CD14-positive monocyte (primary cell): Measurements from ENCODE around the gene HDAC6. TPM values are rescaled to one million over a fixed set of nuclear protein-coding genes. Genes with fewer than 3 reads are reported as not detected.
A peak's percentile ranks its signal among the peaks of the same experiment; 100 is the strongest.

Experiments
- DNase-seq, 3 donors: peaks; one replicate each; pipeline ENCODE4 v3.0.0-alpha.2; 2011 to 2022
- H2AFZ ChIP-seq: 2 replicates; pipeline ENCODE4 v1.6.0; 2012; ENCODE audit warnings: mild to moderate bottlenecking, low read depth, low read length, inconsistent platforms; ENCODE audit not compliant: insufficient read depth, poor library complexity, severe bottlenecking
- H3K27ac ChIP-seq, 2 donors: 1 replicate in 1 of 2; 2 replicates in 1 of 2; pipeline ENCODE4 v1.5.1; 2012 to 2013; ENCODE audit warnings: low read length in 2 of 2, control low read depth in 1 of 2, inconsistent platforms in 1 of 2, low read depth in 1 of 2, mild to moderate bottlenecking in 1 of 2
- H3K27me3 ChIP-seq, 2 donors: one replicate each; pipeline versions ENCODE4 v1.6.0 to v1.6.1; 2011 to 2013; ENCODE audit warnings: low read length in 2 of 2; ENCODE audit not compliant: control insufficient read depth in 2 of 2, insufficient read depth in 2 of 2
- H3K36me3 ChIP-seq, 2 donors: replicated peaks in 1 of 2; 1 replicate in 1 of 2; 2 replicates in 1 of 2; pipeline versions ENCODE4 v1.5.1 to v1.6.1; 2012 to 2013; ENCODE audit warnings: low read length in 2 of 2, control low read depth in 1 of 2, inconsistent platforms in 1 of 2, mild to moderate bottlenecking in 1 of 2; ENCODE audit not compliant: insufficient read depth in 2 of 2, control insufficient read depth in 1 of 2
- H3K4me1 ChIP-seq, 2 donors: 1 replicate in 1 of 2; 2 replicates in 1 of 2; pipeline versions ENCODE4 v1.5.1 to v1.6.1; 2012 to 2013; ENCODE audit warnings: low read length in 2 of 2, control low read depth in 1 of 2, inconsistent platforms in 1 of 2, mild to moderate bottlenecking in 1 of 2, moderate library complexity in 1 of 2; ENCODE audit not compliant: insufficient read depth in 2 of 2, control insufficient read depth in 1 of 2
- H3K4me2 ChIP-seq: replicated peaks from 2 replicates; pipeline ENCODE3; 2012; ENCODE audit warnings: low read length, moderate library complexity, mild to moderate bottlenecking; ENCODE audit not compliant: poor library complexity, severe bottlenecking; ENCODE audit errors: extremely low read depth
- H3K4me3 ChIP-seq, 3 experiments: fragments of 200-600 bp in 1 of 3; sonication (generic) in 1 of 3; replicated peaks in 1 of 3; 1 replicate in 2 of 3; 2 replicates in 1 of 3; pipeline ENCODE4 v1.5.1; 2011 to 2013; ENCODE audit warnings: low read length in 3 of 3, mild to moderate bottlenecking in 3 of 3, control low read depth in 2 of 3, low read depth in 2 of 3, inconsistent platforms in 1 of 3, moderate library complexity in 1 of 3
- H3K79me2 ChIP-seq: 2 replicates; pipeline ENCODE4 v1.6.0; 2012; ENCODE audit warnings: mild to moderate bottlenecking, control low read depth, inconsistent platforms, low read length, moderate library complexity; ENCODE audit not compliant: insufficient read depth
- H3K9ac ChIP-seq: 2 replicates; pipeline ENCODE4 v1.6.0; 2017; ENCODE audit warnings: low read length, mild to moderate bottlenecking; ENCODE audit not compliant: insufficient read depth, poor library complexity, severe bottlenecking
- H3K9me3 ChIP-seq, 2 donors: replicated peaks in 1 of 2; 1 replicate in 1 of 2; 2 replicates in 1 of 2; pipeline versions ENCODE4 v1.5.1 to v1.6.1; 2012 to 2013; ENCODE audit warnings: low read length in 2 of 2, control low read depth in 1 of 2; ENCODE audit not compliant: control insufficient read depth in 1 of 2, insufficient read depth in 1 of 2
- H4K20me1 ChIP-seq: 2 replicates; pipeline ENCODE4 v1.6.0; 2012; ENCODE audit warnings: mild to moderate bottlenecking, low read length, control low read depth, moderate library complexity; ENCODE audit not compliant: insufficient read depth
- H3K27ac Mint-ChIP-seq, 7 donors: one replicate each; pipeline ENCODE4 v1.8.0; 2020; ENCODE audit warnings: mild to moderate bottlenecking in 7 of 7, mixed read lengths in 7 of 7, moderate library complexity in 6 of 7, inconsistent platforms in 2 of 7
- H3K27me3 Mint-ChIP-seq, 3 donors: one replicate each; pipeline ENCODE4 v1.8.0; 2021 to 2022; ENCODE audit warnings: low read depth in 3 of 3, mild to moderate bottlenecking in 3 of 3, mixed read lengths in 3 of 3, moderate library complexity in 3 of 3, inconsistent platforms in 1 of 3
- H3K36me3 Mint-ChIP-seq, 2 donors: one replicate each; pipeline ENCODE4 v1.8.0; 2020; ENCODE audit warnings: mixed read lengths in 2 of 2, inconsistent platforms in 1 of 2, mild to moderate bottlenecking in 1 of 2
- H3K4me1 Mint-ChIP-seq: one replicate; pipeline ENCODE4 v1.8.0; 2020; ENCODE audit warnings: mild to moderate bottlenecking, mixed read lengths
- H3K4me3 Mint-ChIP-seq, 2 donors: one replicate each; pipeline ENCODE4 v1.8.0; 2020; ENCODE audit warnings: mild to moderate bottlenecking in 2 of 2, mixed read lengths in 2 of 2, moderate library complexity in 1 of 2
- H3K9me3 Mint-ChIP-seq, 7 donors: one replicate each; pipeline ENCODE4 v1.8.0; 2020 to 2022; ENCODE audit warnings: mixed read lengths in 7 of 7, mild to moderate bottlenecking in 6 of 7, moderate library complexity in 6 of 7, inconsistent platforms in 2 of 7
- WGBS: methylation state at CpG from one replicate; pipeline ENCODE4 v1.1.5; 2013; ENCODE audit warnings: missing lambda C conversion rate; ENCODE audit not compliant: insufficient coverage; 5-methylcytosine and 5-hydroxymethylcytosine counted together
- intact Hi-C, 2 donors: fragments of 100-400 bp; cut with micrococcal nuclease; formaldehyde crosslinking; loops; one replicate each; pipeline versions ENCODE4 v1.15.0 to v1.15.1; 2023
- polyA plus RNA-seq, 3 donors: library from polyadenylated mRNA; depleted of rRNA in 1 of 3; unstranded in 2 of 3; stranded (reverse) in 1 of 3; fragments of 300-500 nt in 2 of 3; fragments of >200 nt in 1 of 3; fragmentation: Illumina TruSeq in 2 of 3; gene quantifications; 1 replicate in 2 of 3; 2 replicates in 1 of 3; pipeline ENCODE4 v1.2.3, GENCODE V29; 2012 to 2021
- TF ChIP-seq, protein P1 (sequence below): fragments of 200-600 bp; IDR thresholded peaks from one replicate; pipeline ENCODE4 v1.8.0; 2022; ENCODE audit warnings: antibody characterized with exemption, mild to moderate bottlenecking

The HDAC6 gene
- polyA plus RNA-seq, 3 donors: 12.7 to 67.0 (median 19.7) TPM

DNA sequence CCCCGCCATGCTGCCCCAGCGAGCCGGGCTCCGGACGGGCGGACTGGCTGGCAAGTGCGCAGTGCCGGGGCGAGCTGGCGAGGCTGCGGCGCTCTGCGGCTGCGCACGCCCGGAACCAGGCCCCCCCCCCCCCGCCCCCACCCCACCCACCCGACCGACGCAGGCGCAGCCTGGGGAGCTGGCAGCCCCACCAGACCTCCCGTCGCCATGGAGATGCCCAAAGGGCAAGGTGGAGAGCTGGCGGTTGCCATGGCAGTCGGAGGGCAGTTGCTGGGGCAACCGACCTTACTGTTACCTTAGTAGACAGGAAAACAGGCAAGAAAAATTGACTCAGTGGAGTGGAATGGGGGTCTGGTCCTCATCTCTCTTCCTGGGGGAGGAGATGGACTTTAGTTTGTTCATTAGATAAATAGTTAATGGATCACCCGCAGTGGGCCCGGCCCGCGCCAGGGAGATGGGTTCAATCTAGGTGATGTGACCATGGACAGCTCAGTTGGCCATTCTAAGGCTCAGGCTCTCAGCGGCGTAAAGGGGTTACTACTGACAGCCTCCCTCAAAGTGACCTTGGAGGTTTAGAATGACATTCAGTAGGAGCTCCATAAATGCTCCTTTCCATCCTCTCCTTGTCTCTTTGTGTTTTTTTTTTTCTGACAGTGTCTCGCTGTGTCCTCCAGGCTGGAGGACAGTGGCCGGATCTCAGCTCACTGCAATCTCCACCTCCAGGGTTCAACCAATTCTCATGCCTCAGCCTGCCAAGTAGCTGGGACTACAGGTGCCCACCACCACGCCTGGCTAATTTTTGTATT is 33.9 kb downstream of the HDAC6 start, which contains the start of gene PCSK1N:
Gene PCSK1N, minus strand, starts transcription at position 87 of the 806 bp plus-strand sequence. Its CDS starts 78 bp downstream, at position 9.
- no peaks in the 10 kb centered on the region for H3K79me2 ChIP-seq
- Mint-ChIP-seq H3K27ac (no peak within 1 kb of the TSS), H3K9me3 (peaks cover 0 to 13% (median 4%) of the 10 kb centered on the region in 7 donors), H3K36me3 (no peaks in the 10 kb centered on the region), H3K27me3 (peaks cover 50 to 78% (median 63%) of the 10 kb centered on the region in 3 donors), H3K4me1 (peaks cover 8% of the 10 kb centered on the region), H3K4me3 (peak within 1 kb of the TSS in 1 of 2 donors; percentile 74)
- H2AFZ ChIP-seq: no peak within 1 kb of the TSS
- WGBS: 7% methylated on average over 4 of the region's 35 CpGs
- H3K9me3 ChIP-seq: no peaks in the 10 kb centered on the region
- no peak within 1 kb of the TSS for H3K4me2 ChIP-seq
- H3K4me3 ChIP-seq: no peak within 1 kb of the TSS
- TF ChIP-seq, protein P1, sequence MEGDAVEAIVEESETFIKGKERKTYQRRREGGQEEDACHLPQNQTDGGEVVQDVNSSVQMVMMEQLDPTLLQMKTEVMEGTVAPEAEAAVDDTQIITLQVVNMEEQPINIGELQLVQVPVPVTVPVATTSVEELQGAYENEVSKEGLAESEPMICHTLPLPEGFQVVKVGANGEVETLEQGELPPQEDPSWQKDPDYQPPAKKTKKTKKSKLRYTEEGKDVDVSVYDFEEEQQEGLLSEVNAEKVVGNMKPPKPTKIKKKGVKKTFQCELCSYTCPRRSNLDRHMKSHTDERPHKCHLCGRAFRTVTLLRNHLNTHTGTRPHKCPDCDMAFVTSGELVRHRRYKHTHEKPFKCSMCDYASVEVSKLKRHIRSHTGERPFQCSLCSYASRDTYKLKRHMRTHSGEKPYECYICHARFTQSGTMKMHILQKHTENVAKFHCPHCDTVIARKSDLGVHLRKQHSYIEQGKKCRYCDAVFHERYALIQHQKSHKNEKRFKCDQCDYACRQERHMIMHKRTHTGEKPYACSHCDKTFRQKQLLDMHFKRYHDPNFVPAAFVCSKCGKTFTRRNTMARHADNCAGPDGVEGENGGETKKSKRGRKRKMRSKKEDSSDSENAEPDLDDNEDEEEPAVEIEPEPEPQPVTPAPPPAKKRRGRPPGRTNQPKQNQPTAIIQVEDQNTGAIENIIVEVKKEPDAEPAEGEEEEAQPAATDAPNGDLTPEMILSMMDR: no peak
- H4K20me1 ChIP-seq: no peaks in the 10 kb centered on the region
- peaks cover 12 to 50% of the 10 kb centered on the region in 2 donors for H3K27me3 ChIP-seq
- H3K36me3 ChIP-seq: no peaks in the 10 kb centered on the region
- H3K4me1 ChIP-seq: no peaks in the 10 kb centered on the region
- no peak within 1 kb of the TSS for H3K27ac ChIP-seq
- no peak within 1 kb of the TSS for H3K9ac ChIP-seq
- DNase-seq: no peak
- intact Hi-C loops: no loop called here

DNA sequence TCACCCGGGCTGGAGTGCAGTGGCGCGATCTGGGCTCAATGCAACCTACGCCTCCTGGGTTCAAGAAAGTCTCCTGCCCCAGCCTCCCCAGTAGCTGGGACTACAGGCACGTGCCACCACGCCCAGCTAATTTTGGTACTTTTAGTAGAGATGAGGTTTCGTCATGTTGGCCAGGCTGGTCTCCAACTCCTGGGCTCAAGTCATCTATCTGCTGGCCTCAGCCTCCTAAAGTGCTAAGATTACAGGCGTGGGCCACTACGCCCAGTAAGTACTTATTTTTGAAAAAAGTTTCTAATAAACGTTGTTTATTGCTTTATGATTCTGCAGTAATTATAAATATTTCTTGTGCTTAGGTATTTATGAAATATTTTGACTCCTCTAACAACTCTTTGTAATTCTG is 37.8 kb downstream of the HDAC6 start:
- no peak overlapping the region for H3K4me2 ChIP-seq
- no peaks in the 10 kb centered on the region for H3K9me3 ChIP-seq
- no peaks in the 10 kb centered on the region for H3K36me3 Mint-ChIP-seq
- no peak overlapping the region for H3K4me3 Mint-ChIP-seq
- no peak overlapping the region for H3K4me3 ChIP-seq
- peaks cover 0 to 11% (median 5%) of the 10 kb centered on the region in 7 donors for H3K9me3 Mint-ChIP-seq
- intact Hi-C loops: no loop called here
- no peak overlapping the region for H3K27ac Mint-ChIP-seq
- H3K27me3 ChIP-seq: peaks cover 0 to 19% of the 10 kb centered on the region in 2 donors
- H3K27me3 Mint-ChIP-seq: peaks cover 19 to 44% (median 29%) of the 10 kb centered on the region in 3 donors
- peaks cover 2% of the 10 kb centered on the region for H3K4me1 Mint-ChIP-seq
- no peak for DNase-seq
- no peak overlapping the region for H3K9ac ChIP-seq
- no peak overlapping the region for H3K27ac ChIP-seq
- no peaks in the 10 kb centered on the region for H4K20me1 ChIP-seq
- no CpG with 5 or more reads among the region's 10 CpGs for WGBS
- no peaks in the 10 kb centered on the region for H3K36me3 ChIP-seq
- no peak overlapping the region for H2AFZ ChIP-seq
- H3K79me2 ChIP-seq: no peaks in the 10 kb centered on the region
- no peaks in the 10 kb centered on the region for H3K4me1 ChIP-seq
- TF ChIP-seq, protein P1: no peak
